ENCODE data around the gene BCAS3. TPM values are rescaled to one million over a fixed set of nuclear protein-coding genes. Genes with fewer than 3 reads are reported as not detected.

Gene BCAS3
- total RNA-seq, 2 donors from 2014 or later = 44.1 to 71.5 TPM

GRCh38 chr17:61384354-61384691, 706.7 kb downstream of the BCAS3 start:
- Histone ChIP-seq H3K9me3 (no peaks in the 10 kb centered on the region), H3K27me3 (no peaks in the 10 kb centered on the region), H3K27ac (no peak overlapping the region), H3K4me1 (no peaks in the 10 kb centered on the region), H3K4me3 (no peak overlapping the region), H3K36me3 (replicated peaks in 1 of 2; ENCODE audit: insufficient read depth in 1 of 2, low read depth in 2 of 2) (no peaks in the 10 kb centered on the region)
- DNase-seq (no peak), ATAC-seq (no peak)
- TF ChIP-seq, protein P1, sequence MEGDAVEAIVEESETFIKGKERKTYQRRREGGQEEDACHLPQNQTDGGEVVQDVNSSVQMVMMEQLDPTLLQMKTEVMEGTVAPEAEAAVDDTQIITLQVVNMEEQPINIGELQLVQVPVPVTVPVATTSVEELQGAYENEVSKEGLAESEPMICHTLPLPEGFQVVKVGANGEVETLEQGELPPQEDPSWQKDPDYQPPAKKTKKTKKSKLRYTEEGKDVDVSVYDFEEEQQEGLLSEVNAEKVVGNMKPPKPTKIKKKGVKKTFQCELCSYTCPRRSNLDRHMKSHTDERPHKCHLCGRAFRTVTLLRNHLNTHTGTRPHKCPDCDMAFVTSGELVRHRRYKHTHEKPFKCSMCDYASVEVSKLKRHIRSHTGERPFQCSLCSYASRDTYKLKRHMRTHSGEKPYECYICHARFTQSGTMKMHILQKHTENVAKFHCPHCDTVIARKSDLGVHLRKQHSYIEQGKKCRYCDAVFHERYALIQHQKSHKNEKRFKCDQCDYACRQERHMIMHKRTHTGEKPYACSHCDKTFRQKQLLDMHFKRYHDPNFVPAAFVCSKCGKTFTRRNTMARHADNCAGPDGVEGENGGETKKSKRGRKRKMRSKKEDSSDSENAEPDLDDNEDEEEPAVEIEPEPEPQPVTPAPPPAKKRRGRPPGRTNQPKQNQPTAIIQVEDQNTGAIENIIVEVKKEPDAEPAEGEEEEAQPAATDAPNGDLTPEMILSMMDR (IDR thresholded peaks at IDR 0.05) = no peak
- TF ChIP-seq POLR2A (IDR thresholded peaks at IDR 0.05) = no peak
- 88 to 96% methylated on average over 8 of the region's 8 CpGs for WGBS, 2 donors
- intact Hi-C loops (cut with DNase I) = no loop called here

GRCh38 chr17:61384692-61385576, 707.3 kb downstream of the BCAS3 start:
- Histone ChIP-seq H3K27me3 (no peaks in the 10 kb centered on the region), H3K4me3 (no peak overlapping the region), H3K27ac (no peak overlapping the region), H3K4me1 (peaks cover 5% of the 10 kb centered on the region), H3K9me3 (no peaks in the 10 kb centered on the region), H3K36me3 (replicated peaks in 1 of 2; ENCODE audit: insufficient read depth in 1 of 2, low read depth in 2 of 2) (no peaks in the 10 kb centered on the region)
- intact Hi-C loops (cut with DNase I) = no loop called here
- DNase-seq (no peak), ATAC-seq (no peak)
- WGBS, 2 donors = 90 to 95% methylated on average over 10 to 13 of the region's 13 CpGs
- TF ChIP-seq, protein P1 (IDR thresholded peaks at IDR 0.05) = no peak
- no peak for TF ChIP-seq POLR2A (IDR thresholded peaks at IDR 0.05)

DNA sequence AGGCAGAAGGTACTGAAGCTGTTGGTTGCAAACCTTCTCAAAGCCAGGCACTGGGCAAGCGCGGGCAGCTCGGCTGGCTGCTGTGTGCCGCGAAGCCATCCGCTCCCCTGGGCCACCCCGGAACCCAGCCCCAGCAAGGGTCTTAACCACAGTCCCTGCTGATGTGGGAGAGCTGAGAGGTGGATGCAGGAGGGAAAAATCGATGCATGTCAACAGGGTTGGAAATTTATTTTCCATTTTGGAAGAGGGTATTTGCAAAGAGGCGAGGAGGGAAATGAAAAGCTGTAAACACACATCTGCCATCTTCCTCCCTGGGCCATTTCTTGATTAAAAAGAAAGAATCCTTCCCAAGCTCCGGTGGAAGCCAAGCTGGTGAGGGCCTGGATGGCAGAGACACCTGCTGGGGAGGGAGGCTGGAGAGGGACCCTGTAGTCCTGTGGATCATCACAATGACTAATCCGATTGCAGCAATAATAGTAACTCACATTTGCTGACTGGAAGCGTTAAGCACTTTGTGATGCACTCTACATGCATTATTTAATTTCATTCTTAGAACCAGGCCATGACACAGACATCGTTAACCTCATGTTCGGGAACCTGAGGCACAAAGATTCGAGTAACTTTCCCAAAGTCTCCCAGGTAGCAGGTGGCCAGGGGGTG, 708.1 kb downstream of the BCAS3 start:
- no peaks in the 10 kb centered on the region for H3K9me3 ChIP-seq
- no peaks in the 10 kb centered on the region for H3K36me3 ChIP-seq (replicated peaks in 1 of 2; ENCODE audit: insufficient read depth in 1 of 2, low read depth in 2 of 2)
- ATAC-seq (no peak), DNase-seq (no peak)
- no peak overlapping the region for H3K27ac ChIP-seq
- H3K27me3 ChIP-seq = no peaks in the 10 kb centered on the region
- WGBS, 2 donors = 90 to 93% methylated on average over 15 of the region's 15 CpGs
- H3K4me1 ChIP-seq = peaks cover 5% of the 10 kb centered on the region
- TF ChIP-seq POLR2A (IDR thresholded peaks at IDR 0.05) = no peak
- TF ChIP-seq, protein P1 (IDR thresholded peaks at IDR 0.05) = no peak
- no peak overlapping the region for H3K4me3 ChIP-seq
- intact Hi-C loops (cut with DNase I) = no loop called here

- 87 to 97% methylated on average over 6 of the region's 6 CpGs for WGBS, 2 donors
- ATAC-seq (no peak), DNase-seq (no peak)
- H3K9me3 ChIP-seq = no peaks in the 10 kb centered on the region
- intact Hi-C loops (cut with DNase I) = no loop called here
- H3K27me3 ChIP-seq = no peaks in the 10 kb centered on the region
- no peaks in the 10 kb centered on the region for H3K36me3 ChIP-seq (replicated peaks in 1 of 2; ENCODE audit: insufficient read depth in 1 of 2, low read depth in 2 of 2)
- TF ChIP-seq, protein P1 (IDR thresholded peaks at IDR 0.05) = no peak
- no peak for TF ChIP-seq POLR2A (IDR thresholded peaks at IDR 0.05)
- no peak overlapping the region for H3K4me3 ChIP-seq
- H3K4me1 ChIP-seq = peaks cover 5% of the 10 kb centered on the region
- H3K27ac ChIP-seq = no peak overlapping the region
Measured at GRCh38 chr17:61386251-61386650, 708.6 kb downstream of the BCAS3 start.

Measured in body of pancreas (tissue), 4 donors.